GM15510 (cell line): ENCODE data around the gene NFIB.

ENCODE experiments used
- POLR2A ChIP-seq: IDR thresholded peaks from 3 replicates; pipeline ENCODE4 v1.6.1; 2011; ENCODE audit warnings: borderline replicate concordance; ENCODE audit not compliant: insufficient read length; ENCODE audit errors: extremely low read depth

The NFIB gene

DNA sequence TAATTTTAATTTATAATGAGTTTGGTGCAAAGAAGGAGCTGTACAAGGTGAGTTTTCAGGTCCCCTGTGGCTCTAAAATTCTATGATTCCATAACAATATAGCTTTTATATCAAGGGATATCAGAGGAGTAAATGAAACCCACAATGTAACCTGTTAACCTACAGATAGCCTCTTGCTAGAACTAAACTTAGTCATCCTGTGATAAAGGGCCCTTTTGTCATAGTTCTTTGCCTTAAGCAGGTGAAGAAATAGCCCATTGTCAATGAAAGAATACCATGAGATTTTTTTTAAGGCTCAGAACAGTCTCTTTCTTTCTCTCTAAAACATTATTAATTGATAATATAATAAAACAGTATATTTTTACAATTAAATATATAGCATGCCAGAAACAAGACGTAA is 127.8 kb downstream of the NFIB start:
- no peak for TF ChIP-seq POLR2A

DNA sequence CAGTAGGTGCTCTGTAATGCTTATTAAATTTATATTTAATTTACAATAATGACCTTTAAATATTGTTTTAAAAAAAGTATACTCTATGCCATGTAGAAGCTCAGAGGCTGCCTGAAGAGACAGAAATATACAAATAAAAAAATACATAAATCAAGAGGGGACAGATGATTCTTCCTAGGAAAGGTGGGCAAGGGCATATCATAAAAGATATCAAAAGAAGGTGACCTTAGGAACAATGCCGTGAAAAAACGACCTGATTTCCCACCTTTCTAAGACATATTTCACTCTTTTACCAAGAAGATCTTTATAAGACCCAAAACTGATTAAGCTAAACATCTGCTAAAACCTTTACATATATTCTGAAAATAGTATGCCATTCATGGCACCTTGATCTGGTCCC is 128.9 kb downstream of the NFIB start:
- no peak for TF ChIP-seq POLR2A

DNA sequence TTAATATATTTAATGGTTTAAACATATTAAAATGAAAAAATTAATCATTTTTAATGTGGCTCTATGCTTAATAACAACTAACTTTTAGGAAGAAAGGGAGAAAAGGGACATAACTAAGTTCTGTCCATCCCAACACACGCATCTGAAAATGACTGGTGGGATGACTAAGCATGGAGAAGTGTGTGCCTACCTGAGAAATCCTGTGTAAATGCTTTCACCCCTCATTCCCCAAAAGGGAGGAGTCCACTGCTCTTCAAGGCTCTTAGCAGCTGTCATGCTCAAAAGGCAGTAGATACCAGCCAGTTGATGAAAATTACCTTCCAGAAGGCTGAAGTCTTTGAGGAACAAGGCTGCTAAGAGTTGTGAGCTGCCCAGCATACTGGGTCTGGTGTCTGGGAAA is 130.9 kb downstream of the NFIB start:
- no peak for TF ChIP-seq POLR2A

DNA sequence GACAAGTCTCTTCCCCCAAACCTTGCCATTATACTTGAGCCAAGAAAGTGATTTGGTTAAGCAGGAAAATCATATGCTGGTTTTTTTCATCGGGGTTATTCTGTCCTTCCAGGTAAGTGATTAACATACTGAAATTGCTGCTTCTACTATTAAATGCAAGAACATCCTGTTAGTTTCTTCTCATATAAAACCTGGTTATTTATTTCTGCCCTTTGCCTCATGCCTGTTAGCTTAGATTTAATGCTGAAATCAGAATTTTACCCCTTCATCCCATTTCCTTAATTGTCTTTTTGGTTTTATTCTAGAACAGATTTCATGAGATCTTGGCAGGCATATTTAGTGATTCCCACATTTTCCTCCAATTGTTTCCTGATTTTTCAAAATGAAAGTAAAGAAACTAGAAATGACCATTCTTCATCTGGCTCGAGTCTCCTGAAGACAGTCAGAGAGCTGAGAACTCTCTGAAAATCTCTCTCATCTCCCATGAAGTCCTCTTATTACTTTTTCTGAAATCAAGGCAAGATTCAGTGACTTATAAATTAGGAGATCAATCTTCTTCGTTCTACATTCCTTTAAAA is 132.9 kb downstream of the NFIB start:
- TF ChIP-seq POLR2A: no peak

DNA sequence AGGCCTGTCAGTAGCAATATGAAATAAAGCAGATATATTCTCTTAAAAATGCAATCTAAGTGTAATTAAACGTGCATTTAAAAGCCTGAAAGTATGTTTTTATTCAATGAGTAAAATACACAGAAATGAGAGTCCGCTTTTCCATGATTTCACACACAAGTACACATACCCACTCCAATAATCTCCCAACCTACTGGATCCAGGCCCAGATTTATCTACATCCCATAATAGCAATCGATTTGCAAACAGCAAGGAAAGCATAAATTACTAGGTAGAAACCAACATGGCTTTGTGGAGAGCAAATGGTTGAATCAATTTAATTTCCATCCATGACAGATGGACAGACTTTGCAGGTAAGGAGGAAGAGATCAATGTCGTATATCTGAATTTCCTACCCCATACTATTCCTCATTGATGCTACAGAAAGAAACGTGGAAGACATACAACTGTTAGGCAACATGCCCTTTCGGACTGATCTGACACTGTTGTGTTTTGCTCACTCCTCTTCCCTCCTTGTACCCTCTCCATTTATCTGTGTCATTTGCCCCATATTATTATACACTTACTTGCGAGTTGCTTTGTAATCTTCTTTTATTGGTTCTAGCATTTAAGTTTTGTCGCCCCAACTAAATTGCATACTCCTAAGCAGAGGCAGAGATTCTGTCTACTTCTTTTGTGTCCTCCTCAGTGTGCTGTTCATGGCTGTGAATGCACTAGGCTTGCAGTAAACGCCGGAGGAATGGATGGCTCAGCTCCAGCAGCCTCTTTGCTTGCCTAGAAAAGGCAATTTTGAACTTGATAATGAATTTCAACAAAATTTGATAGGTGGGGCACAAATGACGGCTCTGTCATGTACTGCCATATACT is 133.6 kb downstream of the NFIB start:
- TF ChIP-seq POLR2A: no peak

DNA sequence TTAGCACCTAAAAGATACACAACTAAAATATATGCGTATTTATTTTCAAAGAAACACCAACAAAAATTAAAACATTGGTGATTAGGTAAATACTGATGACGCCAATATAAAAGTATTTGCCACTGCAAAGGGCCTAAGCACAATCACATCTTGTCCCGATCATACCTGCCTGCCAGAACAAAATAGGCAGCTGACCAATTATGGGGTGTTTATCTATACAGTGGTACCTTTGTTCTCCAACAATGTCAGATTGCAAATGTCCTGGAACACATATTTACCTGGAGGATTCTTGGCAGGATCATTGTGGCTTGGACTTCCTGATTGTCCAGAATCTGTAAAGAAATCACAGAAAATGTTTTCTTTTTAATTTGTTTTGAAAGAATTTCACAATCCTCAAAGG is 134.5 kb downstream of the NFIB start:
- TF ChIP-seq POLR2A: no peak

DNA sequence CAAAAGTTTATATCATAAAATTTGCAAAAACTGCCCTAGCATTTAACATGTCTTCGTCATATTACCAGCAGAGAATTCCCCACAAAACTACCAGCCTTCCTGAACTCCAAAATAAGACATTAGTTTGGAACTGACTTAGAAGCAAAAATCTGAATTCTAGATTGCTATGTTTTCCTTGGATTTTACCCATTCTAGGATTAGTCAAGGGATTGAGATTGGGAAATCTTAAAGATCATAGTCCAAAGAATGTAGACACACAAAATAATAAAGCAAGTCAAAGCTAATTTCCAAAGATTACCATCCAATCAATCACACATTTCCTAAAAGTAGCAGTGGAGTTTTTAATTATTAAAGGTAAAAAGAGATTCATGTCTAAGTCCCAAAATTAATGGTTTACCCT is 138.2 kb downstream of the NFIB start:
- TF ChIP-seq POLR2A: no peak

DNA sequence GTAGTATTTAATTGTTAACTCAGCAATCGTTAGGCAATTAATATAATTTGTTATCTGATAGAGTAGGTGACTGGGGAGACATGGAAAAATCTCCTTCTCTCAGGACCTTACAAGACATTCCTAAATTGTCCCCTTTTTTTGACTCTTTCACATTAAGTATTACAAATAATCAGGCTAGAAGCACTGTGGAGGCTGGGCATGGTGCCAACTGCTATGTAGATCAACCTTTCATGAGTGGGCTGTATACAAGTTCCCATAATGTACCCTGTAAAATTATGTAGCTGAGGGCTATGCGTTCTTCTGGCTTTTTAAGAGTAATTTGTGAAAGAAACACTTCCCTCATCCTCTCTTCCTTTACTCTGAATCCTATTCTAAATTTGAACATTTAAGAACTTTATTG is 140.2 kb downstream of the NFIB start:
- TF ChIP-seq POLR2A: no peak

DNA sequence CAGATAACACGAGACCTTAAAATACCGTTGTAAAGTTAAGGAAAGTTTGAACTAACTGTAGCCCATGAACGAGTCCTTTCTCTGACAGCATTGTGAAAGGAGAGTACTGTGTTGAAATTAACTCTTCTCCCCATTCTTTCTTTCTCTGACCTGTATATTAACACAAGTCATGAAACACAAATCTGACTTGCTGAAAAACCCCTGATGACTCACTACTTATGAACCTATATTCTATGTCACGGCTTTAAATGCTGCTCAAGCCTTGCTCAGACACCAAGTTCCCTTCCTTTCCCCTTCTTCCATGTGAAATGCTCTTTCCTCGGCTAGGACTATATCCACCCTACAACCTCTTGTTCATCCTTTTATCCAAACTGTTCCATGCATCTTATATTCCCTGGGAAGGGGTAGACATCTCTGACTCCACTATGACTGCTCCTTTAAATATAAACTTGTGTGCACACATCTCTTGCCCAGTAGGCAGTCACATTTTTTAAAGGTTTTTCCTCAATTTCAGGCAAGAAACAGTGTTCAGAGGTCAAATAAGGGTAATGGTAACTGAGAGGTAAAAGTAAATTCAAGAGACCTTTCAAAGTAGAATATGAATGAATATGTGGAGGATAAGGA is 142.9 kb downstream of the NFIB start:
- TF ChIP-seq POLR2A: no peak

DNA sequence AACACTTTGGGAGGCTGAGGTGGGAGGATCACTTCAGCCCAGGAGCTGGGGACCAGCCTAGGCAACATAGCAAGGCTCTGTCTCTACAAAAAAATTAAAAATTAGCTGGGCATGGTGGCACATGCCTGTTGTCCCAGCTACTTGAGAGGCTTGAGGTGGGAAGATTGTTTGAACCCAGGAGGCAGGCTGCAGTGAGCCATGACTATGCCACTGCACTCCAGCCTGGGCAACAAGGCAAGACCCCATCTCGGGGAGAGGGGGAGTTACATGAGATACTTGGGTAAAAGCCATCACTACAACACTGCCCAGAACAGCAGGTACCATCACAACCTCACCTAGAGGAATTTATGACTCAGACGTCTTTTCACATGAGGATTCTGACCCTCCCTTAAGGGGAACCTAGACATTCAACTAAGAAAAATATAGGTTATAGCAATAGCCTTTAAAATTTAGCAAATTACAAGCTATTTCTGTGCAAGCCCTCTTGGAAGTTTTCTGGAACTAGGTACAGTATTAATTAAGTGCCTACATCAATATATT is 143.5 kb downstream of the NFIB start:
- no peak for TF ChIP-seq POLR2A

DNA sequence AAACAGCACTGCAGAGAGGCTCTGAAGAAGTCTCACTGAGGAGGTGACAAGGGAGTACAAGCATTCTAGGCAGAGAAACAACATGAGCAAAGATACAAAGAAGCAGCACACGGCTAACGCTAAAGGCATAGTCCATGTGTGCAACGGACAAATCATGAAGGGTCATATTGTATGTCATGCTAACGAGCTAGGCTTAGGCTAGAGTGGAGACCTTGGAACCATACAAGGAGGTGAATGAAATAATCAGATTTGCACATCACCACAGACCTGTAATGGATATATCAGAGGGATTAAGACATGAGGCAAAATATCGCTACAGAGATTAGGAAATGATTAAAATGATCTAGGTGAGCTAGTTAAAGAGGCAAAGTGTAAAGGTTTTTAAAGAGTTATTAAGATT is 145.6 kb downstream of the NFIB start:
- no peak for TF ChIP-seq POLR2A

DNA sequence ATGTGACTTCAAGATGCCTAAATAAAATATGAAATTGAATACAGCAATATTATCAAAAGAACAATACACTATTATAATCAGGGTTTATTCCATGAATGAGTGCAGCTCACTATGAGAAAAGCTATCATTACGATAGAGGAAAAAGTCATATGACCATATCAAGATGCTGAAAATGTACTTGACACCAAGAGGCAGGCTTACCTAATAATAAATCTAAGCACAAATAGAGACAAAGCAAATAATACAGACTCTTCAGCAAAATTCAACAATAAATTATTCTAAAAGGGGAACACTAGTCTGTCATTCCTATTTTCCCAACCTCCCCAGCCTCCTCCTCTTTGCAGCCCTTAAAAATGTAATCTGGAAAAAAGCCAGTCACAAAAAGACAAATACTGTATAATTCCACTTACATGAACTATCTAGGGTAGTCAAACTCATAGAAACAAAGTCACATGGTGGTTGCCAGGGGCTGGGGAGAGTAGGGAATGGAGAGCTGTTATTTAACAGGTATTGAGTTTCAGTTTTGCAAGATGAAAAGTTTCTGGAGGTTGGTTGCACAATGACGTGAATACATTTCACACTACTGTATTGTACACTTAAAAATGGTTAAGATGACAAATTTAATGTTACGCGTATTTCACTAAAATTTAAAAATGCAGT is 148.4 kb downstream of the NFIB start:
- TF ChIP-seq POLR2A: no peak

DNA sequence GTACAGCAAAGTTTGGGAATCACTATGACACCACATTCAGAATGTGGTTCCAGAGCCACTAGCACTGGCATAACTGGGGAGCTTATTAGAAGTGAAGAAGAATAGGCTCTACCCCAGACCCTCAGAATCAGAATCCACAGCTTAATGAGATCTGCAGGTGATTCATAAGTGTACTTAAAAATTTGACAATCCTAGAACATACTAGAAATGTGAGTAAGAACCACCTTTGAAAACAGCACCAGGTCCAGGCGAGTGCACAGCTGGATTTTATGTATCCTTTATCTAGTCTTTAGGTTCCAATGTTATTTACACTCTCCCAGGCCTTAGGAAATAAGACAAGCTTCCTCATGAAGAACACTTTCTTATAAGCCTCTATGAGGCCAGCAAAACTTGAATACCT is 149.0 kb downstream of the NFIB start:
- no peak for TF ChIP-seq POLR2A

DNA sequence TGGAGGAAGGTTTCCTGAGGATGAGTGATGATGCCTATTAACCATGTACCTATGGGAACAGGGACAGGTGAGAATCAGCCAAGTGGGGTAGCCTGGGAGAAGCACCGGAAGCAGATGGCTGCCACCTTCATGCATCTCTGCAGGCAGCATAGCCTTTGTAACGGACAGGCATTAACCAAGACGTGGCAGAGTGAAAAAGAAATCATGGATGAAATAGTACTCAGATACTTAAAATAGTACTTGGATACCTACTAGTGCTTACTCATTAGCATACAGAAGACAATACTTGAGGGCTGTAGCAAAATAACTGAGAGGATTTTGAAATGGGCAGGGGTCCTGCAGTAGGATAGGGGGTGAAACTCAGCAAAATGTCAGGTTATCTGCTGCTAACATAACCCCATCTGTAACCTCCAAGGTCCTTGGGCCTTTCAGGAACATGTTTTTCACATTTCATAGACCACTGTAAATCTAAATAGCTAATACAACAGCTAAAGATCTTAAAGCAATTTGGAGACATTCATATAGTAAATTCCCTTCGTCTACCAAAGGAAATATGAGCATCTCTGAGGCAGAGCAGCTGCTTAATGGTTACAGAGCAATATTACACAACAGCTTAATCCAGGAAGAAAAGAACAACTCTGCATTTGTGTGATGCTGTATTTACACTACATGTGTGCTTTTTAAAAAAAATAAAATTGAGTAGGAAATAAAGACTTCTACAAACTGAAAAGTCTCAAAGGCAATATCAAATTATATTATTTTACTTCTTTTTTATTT is 154.3 kb downstream of the NFIB start:
- no peak for TF ChIP-seq POLR2A
